Suppressor macrophage treated with lipopolysaccharide for 1 hour (primary cell): ENCODE measurements around the gene PHGDH.
"Not testable (repeated sequence)": the region's sequence is repeated elsewhere in the genome, so short reads cannot be mapped to it uniquely, and the experiment has no call there.

Experiments used
- DNase-seq, 3 donors: peaks; one replicate each; pipeline ENCODE4 v3.0.0-alpha.2; 2020 to 2022

PHGDH gene

GRCh38 chr1:119767486-119767885, 55.8 kb downstream of the PHGDH start:
- DNase-seq = no peak

DNA sequence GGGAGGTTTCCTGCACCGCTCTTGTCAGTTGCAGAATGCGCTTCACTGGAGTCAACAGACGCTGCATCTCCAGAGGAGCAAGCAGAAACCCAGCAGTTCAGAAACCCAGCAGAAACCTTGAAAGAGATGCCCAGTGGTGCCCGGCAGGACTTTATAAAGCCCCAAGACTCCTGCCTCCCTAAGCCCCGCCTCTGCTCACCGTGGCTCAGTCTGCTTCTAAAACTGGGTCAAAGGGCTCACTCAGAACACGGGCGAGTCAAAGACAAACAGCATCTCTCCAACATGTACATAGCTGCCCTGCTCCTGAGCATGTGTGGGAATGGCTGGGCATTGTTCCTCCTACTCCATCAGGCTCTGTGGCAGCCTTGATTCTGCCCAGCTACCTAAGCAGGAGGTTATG, 57.0 kb downstream of the PHGDH start, which contains the start of gene HMGCS2:
Gene HMGCS2 (minus strand): TSS at position 128 of the 400 bp plus-strand sequence. CDS start 61 bp downstream, at position 67.
- DNase-seq = no peak

GRCh38 chr1:119771016-119771415, 59.3 kb downstream of the PHGDH start:
- DNase-seq = no peak

DNA sequence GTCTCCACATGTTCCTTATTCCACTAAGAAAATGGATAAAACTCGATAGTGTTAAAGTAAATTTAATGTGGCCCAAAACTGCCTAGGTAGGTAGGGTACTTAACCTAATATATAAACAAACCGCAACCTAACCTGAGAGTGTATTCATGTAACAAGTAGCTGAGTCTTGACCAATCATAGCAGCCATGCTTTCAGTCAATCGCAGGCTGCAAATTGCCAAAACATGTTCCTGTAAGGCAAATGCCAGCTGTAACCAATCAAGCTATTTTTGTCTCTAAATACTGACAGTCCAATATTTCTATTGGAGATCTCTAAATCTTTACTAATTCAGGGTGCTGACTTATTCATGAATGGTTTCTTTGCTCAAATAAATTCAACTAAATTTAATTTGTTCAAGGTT, 60.0 kb downstream of the PHGDH start:
- DNase-seq = no peak

DNA sequence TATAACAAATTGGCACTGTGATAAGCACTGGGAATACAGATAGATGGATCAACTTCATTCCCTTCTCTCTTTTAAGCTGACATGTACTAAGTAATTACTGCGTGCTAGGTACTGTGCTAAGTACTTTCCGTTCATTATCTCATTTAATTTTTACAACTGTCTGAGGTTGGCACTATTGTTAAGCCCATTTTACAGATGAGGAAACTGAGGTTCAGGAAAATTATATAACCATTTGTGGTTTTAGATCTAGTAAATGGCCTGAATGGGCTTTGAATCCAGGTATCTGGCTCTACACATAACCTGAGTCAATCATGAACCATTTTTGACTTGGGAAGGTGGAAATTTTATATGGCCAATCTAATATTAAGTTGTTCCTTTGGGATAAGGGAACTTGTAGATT, 60.6 kb downstream of the PHGDH start:
- no peak for DNase-seq

GRCh38 chr1:119773711-119774241, 62.0 kb downstream of the PHGDH start:
- no peak for DNase-seq

DNA sequence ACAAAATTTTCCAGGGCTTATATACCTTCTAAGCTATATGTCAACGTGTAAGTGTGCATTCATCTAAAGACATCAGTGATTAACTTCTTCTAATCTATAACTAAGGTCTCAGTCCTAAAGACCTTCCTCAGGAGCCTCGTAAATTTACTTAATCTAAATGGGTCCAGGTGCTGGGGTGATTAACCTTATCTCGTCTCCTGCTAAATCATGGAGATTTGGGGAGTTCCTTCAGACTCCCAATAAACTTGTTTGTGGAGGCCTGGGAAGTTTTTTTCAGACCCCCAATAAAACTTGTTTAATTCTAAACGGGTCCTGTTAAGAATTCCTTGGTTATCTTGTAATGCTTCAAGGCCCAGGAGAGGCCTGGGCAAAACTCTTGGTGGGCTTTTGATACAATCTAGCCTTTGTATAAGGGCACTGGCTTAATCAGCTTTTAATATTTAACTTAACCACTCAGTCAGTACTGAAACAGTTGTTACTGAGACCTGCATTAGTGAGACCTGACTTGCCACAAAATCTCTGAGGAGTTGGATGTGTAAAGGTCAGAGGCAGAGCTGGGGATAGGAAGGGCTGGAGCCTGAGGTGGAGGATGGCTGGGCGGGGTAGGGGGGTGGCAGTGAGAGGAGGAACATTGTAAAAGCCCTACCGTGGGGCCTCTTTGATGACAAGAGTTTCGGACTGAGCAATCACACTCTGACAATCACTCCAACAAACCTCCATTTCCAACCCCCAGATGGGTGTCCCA, 63.2 kb downstream of the PHGDH start:
- DNase-seq = no peak

DNA sequence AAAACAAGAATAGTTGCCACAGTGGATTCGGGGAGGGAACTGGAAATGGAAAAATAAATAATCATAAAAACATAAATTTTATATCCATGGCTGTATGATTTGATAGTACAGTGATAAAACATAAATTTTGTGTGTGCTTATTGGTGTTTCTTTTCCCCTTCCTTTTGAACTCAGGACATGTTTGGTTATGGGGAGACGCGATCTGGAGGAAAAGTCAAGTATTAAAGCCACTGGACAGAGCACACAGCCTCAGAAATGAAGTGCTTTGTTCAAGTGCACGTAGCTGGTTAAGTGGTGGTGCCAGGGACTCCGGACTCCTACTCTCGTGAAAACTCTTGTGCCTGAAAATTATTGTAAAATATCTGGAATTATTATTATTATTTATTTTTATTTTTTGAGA, 66.6 kb downstream of the PHGDH start:
- DNase-seq = no peak

DNA sequence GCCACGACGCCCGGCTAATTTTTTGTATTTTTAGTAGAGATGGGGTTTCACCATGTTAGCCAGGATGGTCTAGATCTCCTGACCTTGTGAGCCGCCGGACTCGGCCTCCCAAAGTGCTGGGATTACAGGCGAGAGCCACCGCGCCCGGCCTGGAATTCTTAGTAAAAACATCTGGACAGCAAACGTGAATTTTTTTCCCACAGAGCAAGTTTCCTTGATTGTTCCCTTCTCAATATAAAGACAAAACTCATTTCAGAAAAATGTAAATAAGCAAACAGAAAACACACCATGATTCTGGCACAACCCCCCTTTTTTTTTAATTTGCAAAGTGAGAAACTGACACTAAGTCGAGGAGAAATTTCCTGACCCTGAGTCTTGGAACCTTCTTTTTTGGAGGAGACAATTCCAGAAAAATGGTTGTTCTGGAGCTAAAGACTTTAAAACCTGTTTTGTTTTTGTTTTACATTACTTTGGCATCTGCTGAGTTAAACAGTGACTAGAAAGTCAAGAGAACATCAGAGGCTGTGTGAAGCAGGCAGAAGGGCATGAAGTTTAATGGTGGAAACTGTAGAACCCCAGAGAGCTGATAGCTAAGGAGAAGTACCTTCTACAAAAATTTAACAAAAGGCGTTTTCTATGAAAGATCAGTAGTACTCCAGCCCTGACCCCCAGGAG, 67.3 kb downstream of the PHGDH start:
- DNase-seq = no peak

GRCh38 chr1:119779869-119780356, 68.2 kb downstream of the PHGDH start:
- no peak for DNase-seq

GRCh38 chr1:119781434-119782210, 69.9 kb downstream of the PHGDH start:
- DNase-seq = no peak

DNA sequence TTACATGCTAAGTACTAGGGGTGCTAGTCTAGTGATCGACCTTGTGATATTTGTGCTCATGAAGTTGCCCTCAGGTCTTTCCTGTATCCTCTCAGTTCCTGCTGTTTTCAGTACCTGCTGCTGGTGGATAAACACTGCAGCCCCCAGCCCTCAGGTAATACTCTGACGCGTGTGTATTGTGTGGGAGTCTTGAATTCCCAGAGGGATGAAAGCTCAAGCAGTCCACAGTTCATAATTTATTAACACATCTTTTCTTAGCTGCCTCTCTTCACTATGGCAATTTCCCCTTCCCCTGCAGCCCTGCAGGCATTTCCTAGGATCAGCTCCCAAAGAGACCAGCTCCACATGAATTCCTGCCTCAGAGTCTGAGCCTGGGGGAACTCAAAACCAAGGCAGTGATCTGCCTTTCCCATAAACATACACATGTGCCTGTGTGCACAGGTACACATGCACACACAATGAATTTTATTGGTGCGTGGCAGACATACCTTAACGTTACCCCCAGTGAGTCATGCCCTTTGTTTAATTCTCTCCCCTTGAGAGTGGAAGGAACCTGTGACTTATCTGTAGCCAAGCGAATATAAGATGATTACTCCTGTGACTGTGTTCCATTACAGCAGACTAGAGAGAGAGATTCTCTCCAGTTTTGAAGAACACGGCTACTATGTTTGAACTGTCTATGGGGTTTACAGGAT, 71.0 kb downstream of the PHGDH start:
- DNase-seq = no peak

DNA sequence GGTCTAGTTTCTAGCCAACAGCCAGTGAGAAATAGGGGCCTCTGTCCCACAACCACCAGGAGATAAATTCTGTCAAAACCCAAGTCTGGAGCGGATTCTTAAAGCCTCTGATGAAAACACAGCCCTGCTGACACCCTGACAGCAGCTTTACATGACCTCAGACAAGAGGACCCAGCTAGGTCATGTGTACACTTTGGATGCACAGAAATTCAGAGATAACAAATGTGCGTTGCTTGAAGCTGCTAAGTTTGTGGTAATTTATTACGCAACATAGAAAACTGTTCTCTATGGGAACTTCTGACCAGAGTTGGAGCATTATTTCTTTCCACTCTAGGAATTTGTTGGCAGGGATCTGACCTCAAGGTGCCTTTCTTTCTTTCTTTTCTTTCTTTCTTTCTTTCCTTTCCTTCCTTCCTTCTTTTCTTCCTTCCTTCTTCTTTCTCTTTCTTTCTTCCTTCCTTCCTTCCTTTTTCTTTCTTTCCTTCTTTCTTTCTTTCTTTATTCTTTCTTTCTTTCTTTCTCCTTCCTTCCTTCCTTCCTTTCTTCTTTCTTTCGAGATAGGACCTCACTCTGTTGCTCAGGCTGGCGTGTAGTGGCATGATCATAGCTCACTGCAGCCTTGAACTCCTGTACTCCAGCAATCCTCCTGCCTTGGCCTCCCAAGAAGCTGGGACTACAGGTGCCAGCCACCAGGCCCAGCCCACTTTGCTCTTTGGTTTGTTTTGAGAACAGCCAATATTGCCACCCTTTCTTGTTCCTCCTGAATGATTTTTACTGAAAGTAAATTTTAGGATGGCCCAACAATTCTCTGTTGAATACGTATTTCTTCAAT, 71.8 kb downstream of the PHGDH start:
- peak; percentile 5 to 27 (median 26) for DNase-seq

GRCh38 chr1:119784191-119784781, 72.6 kb downstream of the PHGDH start:
- DNase-seq = peak; percentile 51 to 78 (median 74)

DNA sequence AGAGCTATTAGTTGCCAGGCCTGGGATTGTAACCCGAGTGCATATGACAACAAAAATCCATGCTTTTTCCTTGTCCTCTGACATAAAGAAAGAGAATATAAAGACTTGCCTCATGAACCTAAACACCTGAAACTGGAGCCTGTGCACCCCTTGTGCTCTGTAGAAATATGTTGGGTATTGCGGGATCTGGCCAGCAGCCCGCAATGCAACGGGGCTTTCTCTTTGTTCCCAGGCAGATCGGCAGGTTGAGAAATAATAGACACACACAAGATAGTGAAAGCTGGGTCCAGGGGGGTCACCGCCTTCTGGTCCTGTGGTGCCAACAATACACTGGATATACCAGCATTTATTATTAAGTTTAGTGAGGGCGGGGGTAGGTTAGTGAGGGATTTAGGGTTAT, 74.3 kb downstream of the PHGDH start:
- not testable (repeated sequence) for DNase-seq

DNA sequence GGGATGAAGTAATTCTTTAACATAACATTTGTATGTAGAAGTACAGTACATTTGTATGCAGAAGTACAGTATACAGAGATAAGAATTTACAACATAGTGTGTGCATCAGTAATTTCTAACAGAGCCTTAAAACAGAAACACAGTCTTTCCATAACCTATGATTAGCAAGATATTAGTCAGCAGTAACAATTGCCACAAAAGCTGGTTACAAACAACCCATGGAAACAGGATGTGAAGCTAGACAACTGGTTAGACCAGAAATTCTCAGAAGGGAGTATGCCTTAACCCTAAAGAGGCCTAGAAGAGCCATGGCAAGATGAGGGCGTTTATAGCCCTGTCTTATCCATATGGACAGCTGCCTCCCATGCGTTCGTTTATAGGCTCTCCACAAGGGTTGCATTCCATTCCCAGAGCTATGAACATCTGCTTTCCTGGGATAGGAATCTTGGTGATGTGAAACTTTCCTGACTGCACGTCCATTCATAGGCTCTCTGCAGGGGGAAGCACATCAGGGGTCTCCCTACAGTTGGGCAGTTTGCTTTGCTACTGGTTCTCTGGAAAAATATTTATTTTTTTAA, 74.8 kb downstream of the PHGDH start:
- peak in 2 of 3 donors; percentile 10 to 31 for DNase-seq

DNA sequence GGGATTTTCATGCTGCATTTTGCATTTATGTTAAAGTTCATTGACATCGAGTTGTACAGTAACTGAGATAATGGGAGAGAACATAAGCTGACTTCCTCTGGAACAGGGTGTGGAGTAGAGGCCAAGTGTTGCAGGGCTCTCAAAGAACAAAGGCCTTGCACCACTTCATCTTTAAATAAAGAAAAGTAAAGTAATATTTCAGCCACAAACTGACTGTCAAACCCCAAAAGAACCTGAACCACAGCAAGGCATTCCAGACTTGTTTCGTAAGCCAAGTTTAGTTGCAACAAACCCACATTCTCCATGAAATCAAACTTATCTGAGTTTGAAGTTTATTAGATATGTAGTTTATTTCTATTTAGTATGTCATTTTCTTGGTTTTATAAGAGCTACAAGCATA, 76.0 kb downstream of the PHGDH start:
- no peak for DNase-seq

GRCh38 chr1:119790451-119791198, 78.9 kb downstream of the PHGDH start:
- no peak for DNase-seq

DNA sequence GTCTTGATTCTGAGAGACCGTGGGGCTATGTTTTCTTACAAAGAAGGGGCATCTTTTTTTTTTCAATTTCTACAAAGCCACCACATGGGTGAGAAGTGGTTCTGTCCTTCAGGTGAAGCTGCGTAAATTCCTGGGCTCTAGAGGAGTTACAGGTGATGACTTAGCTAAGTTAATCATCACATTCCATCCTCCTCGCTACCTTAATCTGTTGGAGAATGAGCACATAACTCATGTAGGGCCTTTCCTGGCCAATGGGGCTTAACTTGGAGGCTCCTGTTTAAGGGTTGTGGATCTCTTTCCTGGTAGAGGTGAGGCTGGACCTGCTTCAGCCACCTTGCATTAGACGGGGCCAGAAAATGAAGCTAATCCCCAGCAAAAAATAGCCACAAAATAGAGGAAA, 79.6 kb downstream of the PHGDH start:
- DNase-seq = no peak
